ENCODE measurements around the gene SNRNP35.

GRCh38 chr12:123512838-123513665, 55.1 kb downstream of the SNRNP35 start:
- no peak for TF ChIP-seq CTCF (IDR thresholded peaks at IDR 0.05; ENCODE audit: low read length)
- no peak for TF ChIP-seq EZH2 (optimal IDR thresholded peaks at IDR 0.05; ENCODE audit: low read depth, low read length)
- no peak for TF ChIP-seq EZH2phosphoT487 (IDR thresholded peaks at IDR 0.05; ENCODE audit: low read length)
